Suprapubic skin (tissue), 4 donors: ENCODE results near the gene VANGL2. TPM values are rescaled to one million over a fixed set of nuclear protein-coding genes. Genes with fewer than 3 reads are reported as not detected.

Experiments
- DNase-seq, 2 donors: peaks; one replicate each; pipeline ENCODE4 v3.0.0-alpha.2; 2019; ENCODE audit warnings: low spot score in 2 of 2
- H3K27ac ChIP-seq: fragments of 200-600 bp; sonication (generic); one replicate; pipeline ENCODE4 v1.5.1; 2019
- H3K27me3 ChIP-seq: fragments of 200-600 bp; sonication (generic); one replicate; pipeline ENCODE4 v1.5.1; 2019
- H3K36me3 ChIP-seq: fragments of 200-600 bp; sonication (generic); one replicate; pipeline ENCODE4 v1.5.1; 2019
- H3K4me1 ChIP-seq: fragments of 200-600 bp; sonication (generic); one replicate; pipeline ENCODE4 v1.5.1; 2019
- H3K4me3 ChIP-seq: fragments of 200-600 bp; sonication (generic); one replicate; pipeline ENCODE4 v1.5.1; 2019; ENCODE audit warnings: mild to moderate bottlenecking
- H3K9me3 ChIP-seq: fragments of 200-600 bp; sonication (generic); one replicate; pipeline ENCODE4 v1.5.1; 2019
- CTCF ChIP-seq, 2 donors: fragments of 200-600 bp in 1 of 2; fragments of 450-650 bp in 1 of 2; sonication (generic) in 1 of 2; IDR thresholded peaks; one replicate each; pipeline ENCODE4 v1.5.1; 2016 to 2019; ENCODE audit warnings: antibody characterized with exemption in 2 of 2, mild to moderate bottlenecking in 1 of 2, moderate library complexity in 1 of 2
- EP300 ChIP-seq: sonication (generic); formaldehyde crosslinking; IDR thresholded peaks from one replicate; pipeline ENCODE4 v1.6.1; 2017; ENCODE audit warnings: antibody characterized with exemption
- POLR2A ChIP-seq, 2 donors: fragments of 450-650 bp; IDR thresholded peaks; one replicate each; pipeline ENCODE4 v1.6.1; 2017; ENCODE audit warnings: antibody characterized with exemption in 2 of 2, mild to moderate bottlenecking in 2 of 2, moderate library complexity in 2 of 2
- POLR2AphosphoS5 ChIP-seq, 3 donors: sonication (generic); formaldehyde crosslinking; IDR thresholded peaks; one replicate each; pipeline ENCODE4 v1.6.1; 2017; ENCODE audit warnings: antibody characterized with exemption in 3 of 3
- WGBS: methylation state at CpG from one replicate; pipeline ENCODE4 v1.1.5; 2018; 5-methylcytosine and 5-hydroxymethylcytosine counted together
- total RNA-seq, 4 donors: library from RNA; depleted of rRNA; stranded (reverse); fragments of >200 nt; gene quantifications; one replicate each; pipeline ENCODE4 v1.1.0, GENCODE V29; 2016

Gene VANGL2
- total RNA-seq, 4 donors from 2014 or later: 18.7 to 39.7 (median 28.1) TPM

- TF ChIP-seq POLR2AphosphoS5 (IDR thresholded peaks at IDR 0.05): no peak
- no peak for TF ChIP-seq POLR2A (IDR thresholded peaks at IDR 0.05)
- no peak for TF ChIP-seq CTCF (IDR thresholded peaks at IDR 0.05)
- no peak for TF ChIP-seq EP300
- Histone ChIP-seq H3K27me3 (no peaks in the 10 kb centered on the region), H3K4me3 (no peak overlapping the region), H3K27ac (no peak overlapping the region), H3K36me3 (peaks cover 43% of the 10 kb centered on the region), H3K9me3 (no peaks in the 10 kb centered on the region), H3K4me1 (peaks cover 8% of the 10 kb centered on the region)
- no peak for DNase-seq
- WGBS: 91% methylated on average over 8 of the region's 8 CpGs
Measured at GRCh38 chr1:160428053-160428452, 27.7 kb downstream of the VANGL2 start.

GRCh38 chr1:160428655-160429054 is 28.3 kb downstream of the VANGL2 start:
- H3K9me3 ChIP-seq: no peaks in the 10 kb centered on the region
- H3K36me3 ChIP-seq: peaks cover 40% of the 10 kb centered on the region
- DNase-seq: no peak
- H3K4me3 ChIP-seq: no peak overlapping the region
- H3K27me3 ChIP-seq: no peaks in the 10 kb centered on the region
- peaks cover 8% of the 10 kb centered on the region for H3K4me1 ChIP-seq
- 73% methylated on average over 1 of the region's 1 CpG for WGBS
- no peak overlapping the region for H3K27ac ChIP-seq
- peak; percentile 1 to 19 for TF ChIP-seq CTCF (IDR thresholded peaks at IDR 0.05)
- no peak for TF ChIP-seq EP300
- TF ChIP-seq POLR2AphosphoS5 (IDR thresholded peaks at IDR 0.05): no peak

GRCh38 chr1:160429125-160429561 is 28.8 kb downstream of the VANGL2 start:
- H3K4me1 ChIP-seq: peaks cover 8% of the 10 kb centered on the region
- peaks cover 35% of the 10 kb centered on the region for H3K36me3 ChIP-seq
- no peaks in the 10 kb centered on the region for H3K27me3 ChIP-seq
- no peaks in the 10 kb centered on the region for H3K9me3 ChIP-seq
- H3K4me3 ChIP-seq: no peak overlapping the region
- DNase-seq: no peak
- WGBS: 13% methylated on average over 2 of the region's 2 CpGs
- H3K27ac ChIP-seq: no peak overlapping the region
- no peak for TF ChIP-seq EP300
- no peak for TF ChIP-seq POLR2A (IDR thresholded peaks at IDR 0.05)
- no peak for TF ChIP-seq POLR2AphosphoS5 (IDR thresholded peaks at IDR 0.05)
- no peak for TF ChIP-seq CTCF (IDR thresholded peaks at IDR 0.05)

GRCh38 chr1:160429702-160430535 is 29.6 kb downstream of the VANGL2 start:
- no peak overlapping the region for H3K27ac ChIP-seq
- no peak for DNase-seq
- WGBS: 67% methylated on average over 2 of the region's 2 CpGs

More at GRCh38 chr1:160429702-160430535, 29.6 kb downstream of the VANGL2 start:
- no peaks in the 10 kb centered on the region for H3K27me3 ChIP-seq
- H3K4me1 ChIP-seq: peaks cover 8% of the 10 kb centered on the region
- no peak overlapping the region for H3K4me3 ChIP-seq
- peaks cover 28% of the 10 kb centered on the region for H3K36me3 ChIP-seq
- H3K9me3 ChIP-seq: no peaks in the 10 kb centered on the region
- TF ChIP-seq POLR2A (IDR thresholded peaks at IDR 0.05) (no peak), EP300 (no peak), POLR2AphosphoS5 (IDR thresholded peaks at IDR 0.05) (no peak), CTCF (IDR thresholded peaks at IDR 0.05) (no peak)
